Measurements from ENCODE around the gene ZNF140. TPM values are rescaled to one million over a fixed set of nuclear protein-coding genes. Genes with fewer than 3 reads are reported as not detected.

The ZNF140 gene
- total RNA-seq (2014; rRNA removed; shearing (Covaris generic)), result 12.8 and 19.0 TPM in 2 replicates

DNA sequence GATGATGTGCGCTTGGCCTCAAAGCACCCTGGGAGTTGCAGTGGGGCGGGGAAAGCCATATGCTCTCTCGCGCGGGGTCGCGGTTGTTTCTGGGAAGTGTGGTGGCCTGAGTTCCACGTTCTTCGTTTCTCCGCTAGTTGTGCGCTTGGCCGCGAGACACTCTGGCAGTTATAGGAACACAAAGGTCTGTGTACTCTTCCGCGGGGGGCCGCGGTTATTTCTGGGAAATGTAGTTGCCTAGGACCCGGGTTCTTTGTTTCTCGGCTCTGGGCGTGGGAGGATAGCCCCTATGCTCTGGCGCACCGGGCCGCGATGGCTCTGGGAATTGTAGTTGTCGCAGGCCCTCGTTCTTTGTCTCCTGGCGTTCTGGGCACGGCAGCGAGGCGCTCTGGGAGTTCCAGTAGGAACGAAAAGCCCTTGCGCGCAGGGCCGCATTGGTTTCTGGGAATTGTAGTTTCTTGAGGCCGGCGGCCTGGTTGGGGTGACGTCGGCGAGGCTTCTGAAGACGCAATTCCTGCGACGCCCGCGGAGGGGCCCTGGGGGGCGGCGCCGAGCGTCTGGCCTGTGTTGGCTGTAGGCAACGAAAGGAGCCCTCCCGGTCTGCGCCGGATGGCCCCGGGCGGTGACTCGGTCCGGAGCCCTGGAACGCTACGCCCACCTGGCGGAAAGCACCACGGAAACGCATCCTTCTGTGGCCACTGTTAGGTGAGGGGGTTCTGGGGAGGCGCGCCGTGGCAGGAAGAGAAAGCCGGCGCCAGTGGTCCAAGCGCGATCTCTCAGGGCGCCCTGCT is at the start of gene ZNF140:
TSS of gene ZNF140 (plus strand) at position 556 of the 791 bp plus-strand sequence. CDS start 398 bp downstream, outside the sequence.
- DNase-seq (ENCODE audit: low spot score), result peak; percentile 87

DNA sequence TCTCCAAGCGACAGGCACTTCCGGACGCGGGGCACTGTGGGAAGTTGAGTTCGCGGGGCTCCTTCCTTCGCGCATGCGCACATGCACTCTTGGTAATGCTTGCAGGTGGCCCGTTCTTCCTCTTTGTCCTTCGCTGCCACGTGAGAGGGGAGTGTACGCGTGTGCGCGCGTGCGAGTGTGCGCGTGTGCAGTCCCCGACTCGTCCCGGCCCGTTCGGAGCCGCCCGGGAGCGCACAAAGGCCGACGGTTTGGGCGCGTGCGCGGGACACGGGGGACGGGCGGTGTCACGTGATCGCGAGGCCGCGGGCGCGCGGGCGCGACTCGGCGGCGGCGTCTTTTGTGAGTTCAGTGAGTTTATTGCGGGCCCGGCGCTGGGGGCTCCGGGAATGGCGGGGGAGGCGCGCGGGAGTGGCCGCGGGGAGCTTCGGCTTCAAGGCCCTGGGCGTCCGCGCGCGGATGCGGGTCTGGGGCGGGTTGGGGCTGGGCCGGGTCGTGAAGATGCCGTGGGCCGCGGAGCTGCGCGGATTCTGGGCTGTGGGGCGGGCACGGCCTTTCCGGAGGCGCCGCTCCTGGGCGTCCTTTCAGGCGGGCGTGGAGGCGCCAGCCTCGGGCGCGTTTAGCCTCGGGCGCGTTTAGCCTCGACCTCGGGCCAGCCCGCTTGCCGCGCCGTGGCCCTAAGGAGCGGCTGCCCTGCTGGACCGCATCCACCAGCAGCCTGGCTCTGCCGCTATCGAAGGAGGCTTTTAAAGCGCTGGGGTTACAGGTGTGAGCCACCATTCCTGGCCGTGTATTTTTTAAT is 43.3 kb upstream of the ZNF140 start, which contains the start of gene ZNF84:
TSS of gene ZNF84 (plus strand) at position 303 of the 799 bp plus-strand sequence. CDS start 3,959 bp downstream, outside the sequence.
- DNase-seq (ENCODE audit: low spot score), result peak; percentile 96

DNA sequence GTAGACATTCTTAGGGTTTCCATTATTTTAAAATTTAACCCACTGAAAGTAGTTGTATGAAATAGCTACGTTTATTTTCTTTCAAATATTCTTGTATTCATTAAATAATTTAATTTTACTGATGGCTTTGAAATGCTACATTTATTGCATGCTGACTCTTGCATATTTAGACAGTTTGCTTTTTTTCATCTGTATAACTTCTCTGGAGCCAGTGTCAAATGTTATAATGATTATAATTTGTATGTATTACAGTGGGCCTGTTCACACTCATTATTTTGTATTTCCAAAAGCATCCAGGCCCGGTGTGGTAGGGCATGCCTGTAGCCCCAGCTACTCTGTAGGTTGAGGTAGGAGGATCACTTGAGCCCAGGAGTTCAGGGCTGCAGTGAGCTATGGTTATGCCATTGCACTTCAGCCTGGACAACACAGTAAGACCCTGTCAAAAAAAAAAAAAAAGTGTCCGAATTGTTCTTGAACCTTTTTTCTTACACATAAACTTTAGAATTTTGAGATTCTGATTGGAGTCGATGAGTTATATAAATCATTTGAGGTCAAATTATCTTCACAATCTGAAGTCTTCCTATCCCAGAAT is 42.5 kb upstream of the ZNF140 start:
- DNase-seq (ENCODE audit: low spot score), result no peak

DNA sequence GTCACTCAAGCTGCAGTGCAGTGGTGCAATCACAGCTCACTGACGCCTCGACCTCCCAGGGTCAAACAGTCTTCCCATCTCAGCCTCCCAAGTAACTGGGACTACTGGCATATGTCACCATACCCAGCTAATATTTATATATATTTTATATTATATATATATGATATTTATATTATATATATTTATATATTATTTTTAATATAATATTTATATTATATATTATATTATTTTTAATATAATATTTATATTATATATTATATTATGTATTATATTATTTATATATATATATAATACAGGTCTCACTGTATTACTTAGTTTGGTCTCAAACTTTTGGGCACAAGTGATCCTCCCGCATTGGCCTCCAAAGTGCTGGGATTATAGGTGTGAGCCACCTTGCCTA is 34.0 kb upstream of the ZNF140 start:
- no peak for DNase-seq (ENCODE audit: low spot score)

DNA sequence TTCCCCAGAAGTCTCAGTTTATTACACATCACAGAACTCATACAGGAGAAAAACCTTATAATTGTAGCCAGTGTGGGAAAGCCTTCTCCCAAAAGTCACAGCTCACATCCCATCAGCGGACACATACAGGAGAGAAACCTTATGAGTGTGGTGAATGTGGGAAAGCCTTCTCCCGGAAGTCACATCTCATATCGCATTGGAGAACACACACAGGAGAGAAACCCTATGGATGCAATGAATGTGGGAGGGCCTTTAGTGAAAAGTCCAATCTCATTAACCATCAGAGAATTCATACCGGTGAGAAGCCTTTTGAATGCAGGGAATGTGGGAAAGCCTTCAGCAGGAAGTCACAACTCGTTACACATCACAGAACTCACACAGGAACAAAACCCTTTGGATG is 23.3 kb upstream of the ZNF140 start:
- no peak for DNase-seq (ENCODE audit: low spot score)

DNA sequence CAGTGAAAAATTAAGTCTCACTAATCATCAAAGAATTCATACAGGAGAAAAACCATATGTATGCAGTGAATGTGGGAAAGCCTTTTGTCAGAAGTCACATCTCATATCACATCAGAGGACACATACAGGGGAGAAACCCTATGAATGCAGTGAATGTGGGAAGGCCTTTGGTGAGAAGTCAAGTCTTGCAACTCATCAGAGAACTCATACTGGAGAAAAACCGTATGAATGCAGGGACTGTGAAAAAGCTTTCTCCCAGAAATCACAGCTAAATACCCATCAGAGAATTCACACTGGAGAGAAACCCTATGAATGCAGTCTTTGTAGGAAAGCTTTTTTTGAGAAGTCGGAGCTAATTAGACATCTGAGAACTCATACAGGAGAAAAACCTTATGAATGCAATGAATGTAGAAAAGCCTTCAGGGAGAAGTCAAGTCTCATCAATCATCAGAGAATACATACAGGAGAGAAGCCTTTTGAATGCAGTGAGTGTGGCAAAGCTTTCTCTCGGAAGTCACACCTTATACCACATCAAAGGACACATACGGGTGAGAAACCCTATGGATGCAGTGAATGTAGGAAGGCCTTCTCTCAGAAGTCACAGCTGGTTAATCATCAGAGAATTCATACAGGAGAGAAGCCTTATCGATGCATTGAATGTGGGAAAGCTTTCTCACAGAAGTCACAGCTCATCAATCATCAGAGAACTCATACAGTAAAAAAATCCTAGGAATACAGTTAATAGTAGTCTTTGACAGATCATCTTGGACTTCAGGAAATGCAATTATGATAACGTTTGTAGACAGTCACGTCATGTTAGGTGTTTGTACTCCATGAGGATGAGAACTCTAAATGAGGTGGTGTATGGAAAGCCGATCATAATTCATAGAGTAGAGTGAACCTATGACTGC is 22.3 kb upstream of the ZNF140 start:
- DNase-seq (ENCODE audit: low spot score), result no peak

DNA sequence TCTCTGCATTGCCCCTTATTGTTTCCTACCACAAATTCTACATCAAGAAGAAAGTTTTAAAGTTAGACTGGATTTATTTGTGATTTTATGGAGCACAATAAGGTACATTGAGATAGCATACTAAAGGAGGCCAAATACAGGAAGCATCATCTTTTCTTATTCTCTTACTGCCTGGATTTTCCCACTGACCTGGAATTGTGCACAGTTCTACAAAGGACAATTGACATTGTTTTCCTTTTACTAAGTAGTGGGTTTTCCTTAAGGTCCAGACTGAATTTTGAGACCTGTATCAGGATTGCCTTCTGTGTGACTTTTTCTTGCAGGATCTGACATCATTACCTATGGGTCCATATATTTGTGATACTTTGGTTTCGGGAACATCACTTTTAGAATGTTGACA is 18.8 kb upstream of the ZNF140 start:
- DNase-seq (ENCODE audit: low spot score), result no peak

DNA sequence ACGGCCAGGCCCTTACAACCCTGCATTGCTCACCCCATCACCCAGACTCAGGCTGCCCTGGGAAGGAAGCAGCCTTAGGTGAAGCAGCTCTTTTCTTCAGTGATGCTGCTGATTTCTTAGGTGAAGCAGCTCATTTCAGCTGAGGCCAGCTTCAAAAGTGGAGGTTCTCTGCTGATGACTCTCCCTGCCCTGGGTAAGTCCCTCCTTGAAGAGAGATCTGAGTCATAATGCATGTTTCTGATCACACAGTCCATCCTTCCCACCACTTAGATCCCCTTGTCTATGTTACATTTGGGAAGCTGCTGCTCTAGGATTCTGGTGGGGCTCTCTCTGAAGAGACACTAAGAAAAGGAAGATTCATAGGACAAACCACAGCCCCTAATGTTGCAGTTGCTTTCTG is 17.2 kb upstream of the ZNF140 start:
- DNase-seq (ENCODE audit: low spot score), result no peak

DNA sequence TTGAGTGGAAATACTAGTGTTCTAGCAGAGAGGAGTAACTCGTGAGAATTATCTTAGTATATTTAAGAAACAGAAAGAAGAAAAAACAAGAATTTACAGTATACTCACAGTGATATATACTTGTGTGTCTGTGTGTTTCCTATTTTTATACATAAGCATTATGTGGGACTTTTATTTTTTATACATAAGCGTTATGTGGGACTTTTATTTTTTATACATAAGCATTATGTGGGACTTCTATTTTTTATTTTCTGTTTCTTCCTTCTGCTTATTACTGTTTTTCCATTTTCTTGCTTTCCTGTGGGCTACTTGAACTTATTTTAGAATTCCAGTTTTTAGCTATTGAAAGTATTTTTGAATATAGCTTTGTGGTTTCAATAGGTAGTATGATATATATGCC is 6.9 kb upstream of the ZNF140 start:
- no peak for DNase-seq (ENCODE audit: low spot score)

DNA sequence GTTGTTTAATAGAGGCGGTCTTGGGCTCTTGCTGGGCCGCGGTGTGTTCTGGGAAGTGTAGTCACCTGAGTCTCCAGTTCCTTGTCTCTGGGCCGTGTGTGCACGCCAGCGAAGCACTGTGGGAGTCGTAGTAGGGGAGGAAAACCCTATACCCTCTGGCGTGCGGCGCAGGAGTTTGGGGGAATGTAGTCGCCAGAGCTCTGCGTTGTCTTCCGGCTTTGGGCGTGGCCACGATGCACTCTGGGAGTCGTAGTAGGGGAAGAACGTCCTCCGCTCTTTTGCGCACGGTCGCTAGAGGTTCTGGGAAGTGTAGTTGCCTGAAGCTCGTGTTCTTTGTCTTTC is 726 bp upstream of the ZNF140 start:
- peak; percentile 97 for DNase-seq (ENCODE audit: low spot score)

DNA sequence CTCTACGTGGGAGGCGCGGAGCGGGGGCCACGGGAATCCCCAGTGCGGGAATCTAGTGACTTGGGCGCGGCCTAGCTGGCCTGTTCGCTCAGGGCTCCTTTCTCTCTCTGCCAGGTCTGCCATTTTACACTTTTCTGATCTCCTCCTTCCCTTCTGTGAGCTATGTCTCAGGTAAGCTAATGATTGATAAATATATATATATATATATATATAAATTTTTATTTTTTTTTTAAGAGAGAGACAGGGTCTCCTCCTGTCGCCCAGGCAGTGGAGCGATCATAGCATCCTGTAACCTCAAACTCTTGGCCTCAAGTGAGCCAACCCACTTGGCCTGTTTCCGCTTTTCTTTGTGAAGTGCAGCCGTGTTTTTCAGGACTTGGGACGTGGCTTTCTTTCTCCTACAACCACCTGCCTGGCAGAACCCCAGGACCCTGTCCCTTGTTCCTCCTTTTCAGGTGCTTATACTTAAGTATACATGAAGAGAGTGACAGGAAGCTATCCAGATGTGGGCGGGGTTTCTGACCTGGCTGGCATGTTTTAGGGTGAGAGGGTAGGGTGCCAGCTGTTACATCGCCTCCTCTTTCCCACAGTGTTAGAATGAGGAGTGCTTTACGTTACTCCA is 547 bp downstream of the ZNF140 start:
- no peak for DNase-seq (ENCODE audit: low spot score)

DNA sequence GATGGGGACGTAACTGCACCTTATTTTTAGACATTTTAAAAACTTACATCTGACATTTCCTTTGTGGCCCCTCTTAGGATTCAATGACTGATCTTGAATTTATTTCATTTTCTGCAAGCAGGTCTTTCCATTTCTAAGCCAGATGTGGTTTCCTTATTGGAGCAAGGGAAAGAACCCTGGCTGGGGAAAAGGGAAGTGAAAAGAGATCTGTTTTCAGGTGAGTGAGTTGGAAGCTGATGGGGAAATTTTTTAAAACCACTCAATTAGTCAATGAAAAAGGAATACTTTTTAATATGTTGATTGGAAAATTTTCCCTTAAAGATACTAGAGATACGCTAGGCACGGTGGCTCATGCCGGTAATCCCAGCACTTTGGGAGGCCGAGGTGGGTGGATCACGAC is 2.6 kb downstream of the ZNF140 start:
- no peak for DNase-seq (ENCODE audit: low spot score)

DNA sequence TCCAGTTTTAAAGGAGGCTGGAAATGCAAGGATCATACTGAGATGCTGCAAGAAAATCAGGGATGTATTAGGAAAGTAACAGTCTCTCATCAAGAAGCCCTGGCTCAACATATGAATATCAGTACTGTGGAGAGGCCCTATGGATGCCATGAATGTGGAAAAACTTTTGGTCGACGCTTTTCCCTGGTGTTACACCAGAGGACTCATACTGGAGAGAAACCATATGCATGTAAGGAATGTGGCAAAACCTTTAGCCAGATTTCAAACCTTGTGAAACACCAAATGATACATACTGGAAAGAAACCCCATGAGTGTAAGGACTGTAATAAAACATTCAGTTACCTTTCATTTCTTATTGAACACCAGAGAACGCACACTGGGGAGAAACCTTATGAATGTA is 24.9 kb downstream of the ZNF140 start:
- DNase-seq (ENCODE audit: low spot score), result no peak

DNA sequence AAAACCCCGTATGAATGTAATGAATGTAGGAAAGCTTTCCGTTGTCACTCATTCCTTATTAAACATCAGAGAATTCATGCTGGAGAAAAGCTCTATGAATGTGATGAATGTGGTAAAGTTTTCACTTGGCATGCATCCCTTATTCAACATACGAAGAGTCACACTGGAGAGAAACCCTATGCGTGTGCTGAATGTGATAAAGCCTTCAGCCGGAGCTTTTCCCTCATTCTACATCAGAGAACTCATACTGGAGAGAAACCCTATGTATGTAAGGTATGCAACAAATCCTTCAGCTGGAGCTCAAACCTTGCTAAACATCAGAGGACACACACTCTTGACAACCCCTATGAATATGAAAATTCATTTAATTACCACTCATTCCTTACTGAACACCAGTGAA is 25.5 kb downstream of the ZNF140 start:
- DNase-seq (ENCODE audit: low spot score), result no peak

DNA sequence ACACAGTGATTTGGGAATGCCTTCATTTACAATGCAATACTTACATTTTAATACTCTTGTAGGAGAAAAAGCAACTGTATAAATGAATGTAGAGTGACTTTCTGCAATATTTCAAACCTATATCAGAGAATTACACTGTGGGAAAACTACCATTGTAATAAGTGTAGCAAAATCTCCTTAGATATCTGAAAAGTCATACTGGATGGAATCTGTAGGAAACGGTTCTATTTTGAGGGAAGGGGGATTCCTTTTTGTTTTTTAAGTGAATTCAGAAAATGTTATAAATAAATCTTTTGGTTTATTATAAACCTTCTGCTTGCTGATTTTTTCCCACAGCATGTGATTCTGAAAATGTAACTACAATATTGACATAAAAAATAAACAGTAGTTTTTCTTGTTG is 26.4 kb downstream of the ZNF140 start:
- DNase-seq (ENCODE audit: low spot score), result no peak

DNA sequence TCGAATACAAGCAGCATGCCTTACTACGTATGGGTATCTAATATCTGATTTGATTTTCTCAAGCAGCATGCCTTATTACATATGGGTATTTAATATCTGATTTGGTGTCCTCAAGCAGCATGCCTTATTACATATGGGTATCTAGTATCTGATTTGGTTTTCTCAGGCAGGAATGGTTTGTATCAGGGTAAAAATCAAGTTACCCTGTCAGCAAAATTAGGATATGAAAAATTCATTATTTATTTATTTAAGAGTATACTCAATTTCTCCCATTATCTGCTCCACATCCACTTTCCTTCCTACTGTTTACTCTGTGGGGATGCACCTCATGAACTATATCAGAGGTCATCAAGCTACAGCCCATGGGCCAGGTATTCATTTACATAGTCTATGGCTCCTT is 27.4 kb downstream of the ZNF140 start:
- DNase-seq (ENCODE audit: low spot score), result no peak

DNA sequence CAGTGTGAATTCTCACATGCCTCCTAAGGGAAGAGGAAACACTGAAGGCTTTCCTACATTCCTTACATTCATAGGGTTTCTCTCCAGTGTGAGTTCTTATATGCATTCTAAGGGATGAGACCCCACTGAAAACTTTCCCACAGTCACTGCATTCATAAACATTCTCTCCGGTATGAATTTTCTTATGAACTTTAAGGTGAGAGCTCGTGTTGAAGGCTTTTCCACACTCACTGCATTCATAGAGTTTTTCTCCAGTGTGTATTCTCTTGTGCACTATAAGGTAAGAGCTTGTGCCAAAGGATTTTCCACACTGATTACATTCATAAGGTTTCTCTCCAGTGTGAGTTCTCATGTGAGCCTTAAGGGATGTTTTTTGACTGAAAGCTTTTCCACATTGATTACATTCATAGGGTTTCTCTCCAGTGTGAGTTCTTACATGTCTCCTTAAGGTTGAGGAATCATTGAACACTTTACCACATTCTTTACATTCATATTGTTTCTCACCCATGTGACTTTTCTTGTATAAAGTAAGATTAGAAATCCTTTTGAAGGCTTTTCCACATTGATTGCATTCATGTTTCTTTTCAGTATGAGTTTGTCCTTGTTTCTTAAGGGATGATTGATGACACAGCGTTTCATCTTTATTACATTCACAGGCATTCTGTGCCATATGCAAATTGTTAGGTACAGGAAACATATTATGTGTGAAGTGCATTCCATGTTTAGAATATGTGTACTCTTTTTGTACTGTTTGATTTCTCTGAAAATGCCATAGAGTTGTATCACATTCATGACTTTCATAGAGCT is 39.9 kb downstream of the ZNF140 start:
- DNase-seq (ENCODE audit: low spot score), result no peak

DNA sequence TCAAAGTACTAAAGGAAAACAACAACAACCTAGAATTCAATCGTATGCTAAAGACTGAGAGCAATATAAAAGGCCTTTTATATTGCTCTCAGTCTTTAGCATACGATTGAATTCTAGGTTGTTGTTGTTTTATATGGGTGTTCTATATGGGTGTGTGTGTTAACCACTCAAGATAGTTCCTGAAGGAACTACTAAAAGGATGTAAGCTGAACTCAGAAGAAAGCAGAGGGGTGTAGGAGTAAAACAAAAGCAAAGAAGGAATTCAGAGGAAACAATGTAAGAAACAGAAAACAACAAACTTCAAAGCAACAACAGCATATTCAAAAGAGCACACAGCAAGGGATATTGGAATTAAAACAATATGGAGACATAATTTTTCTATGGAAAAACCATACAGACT is 44.0 kb downstream of the ZNF140 start:
- no peak for DNase-seq (ENCODE audit: low spot score)

DNA sequence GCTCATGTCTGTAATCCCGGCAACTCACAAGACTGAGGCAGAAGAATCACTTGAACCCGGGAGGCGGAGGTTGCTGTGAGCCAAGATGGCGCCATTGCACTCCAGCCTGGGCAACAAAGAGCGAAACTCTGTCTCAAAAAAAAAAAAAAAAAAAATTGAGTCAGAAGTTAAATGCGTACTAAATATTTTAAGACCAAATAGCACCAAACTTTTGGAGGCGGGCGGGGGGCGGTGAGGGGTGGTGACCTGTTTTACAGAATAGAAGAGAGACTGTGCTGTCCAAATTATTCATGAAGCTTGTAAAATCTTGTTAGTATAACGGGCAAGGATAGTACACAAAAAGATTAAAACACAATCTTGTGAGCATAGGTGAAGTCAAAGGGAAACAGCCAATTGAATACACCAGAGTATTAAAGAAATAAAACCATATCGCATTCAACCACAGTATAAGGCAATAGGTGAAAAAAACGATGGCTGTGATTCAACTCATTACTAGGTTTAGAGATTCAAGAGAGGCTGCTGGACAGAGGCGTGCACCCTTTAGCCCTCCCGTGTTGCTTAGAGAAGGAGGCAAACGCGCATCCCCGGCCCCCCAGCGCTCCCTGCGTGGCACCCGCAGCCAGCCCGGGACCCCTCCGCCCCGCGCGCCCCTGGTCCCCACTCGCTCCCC is 48.8 kb downstream of the ZNF140 start:
- peak; percentile 26 for DNase-seq (ENCODE audit: low spot score)

Data from A172 (cell line).